Naive B cell (primary cell): ENCODE results near the gene DIP2C. TPM values are rescaled to one million over a fixed set of nuclear protein-coding genes. Genes with fewer than 3 reads are reported as not detected.
"Not testable (repeated sequence)": the region's sequence is repeated elsewhere in the genome, so short reads cannot be mapped to it uniquely, and the experiment has no call there.

Experiments used
- ATAC-seq, 2 donors: fragments of 150-1000 bp; cut with Tn5 transposase; 2 replicates each; pipeline ENCODE4 v1.10.0; 2021; ENCODE audit warnings: low read depth in 2 of 2, mild to moderate bottlenecking in 2 of 2, moderate library complexity in 2 of 2
- DNase-seq: peaks from one replicate; pipeline ENCODE4 v3.0.0; 2022
- H3K27ac Mint-ChIP-seq, 6 donors: one replicate each; pipeline ENCODE4 v1.8.0; 2020 to 2022; ENCODE audit warnings: mild to moderate bottlenecking in 6 of 6, mixed read lengths in 6 of 6, moderate library complexity in 5 of 6, inconsistent platforms in 2 of 6
- H3K27me3 Mint-ChIP-seq, 3 donors: one replicate each; pipeline ENCODE4 v1.8.0; 2021 to 2022; ENCODE audit warnings: mixed read lengths in 3 of 3, mild to moderate bottlenecking in 1 of 3
- H3K36me3 Mint-ChIP-seq, 2 donors: one replicate each; pipeline ENCODE4 v1.8.0; 2020 to 2022; ENCODE audit warnings: mixed read lengths in 2 of 2, inconsistent platforms in 1 of 2, mild to moderate bottlenecking in 1 of 2
- H3K4me1 Mint-ChIP-seq, 3 donors: one replicate each; pipeline ENCODE4 v1.8.0; 2020 to 2022; ENCODE audit warnings: mixed read lengths in 3 of 3, inconsistent platforms in 1 of 3, mild to moderate bottlenecking in 1 of 3, moderate library complexity in 1 of 3
- H3K4me3 Mint-ChIP-seq, 8 donors: one replicate each; pipeline ENCODE4 v1.8.0; 2020 to 2022; ENCODE audit warnings: mild to moderate bottlenecking in 8 of 8, mixed read lengths in 8 of 8, moderate library complexity in 8 of 8, inconsistent platforms in 2 of 8
- H3K9me3 Mint-ChIP-seq, 7 donors: one replicate each; pipeline ENCODE4 v1.8.0; 2020 to 2022; ENCODE audit warnings: mixed read lengths in 7 of 7, mild to moderate bottlenecking in 5 of 7, inconsistent platforms in 2 of 7, moderate library complexity in 1 of 7
- polyA plus RNA-seq, 6 donors: library from polyadenylated mRNA; unstranded; fragments of 300-500 nt; fragmentation: Illumina TruSeq; gene quantifications; one replicate each; pipeline ENCODE4 v1.2.3, GENCODE V29; 2021; ENCODE audit warnings: low read depth in 6 of 6

Gene DIP2C
- polyA plus RNA-seq, 6 donors from 2014 or later = 0.36 to 1.7 (median 0.78) TPM; not detected in 1

DNA sequence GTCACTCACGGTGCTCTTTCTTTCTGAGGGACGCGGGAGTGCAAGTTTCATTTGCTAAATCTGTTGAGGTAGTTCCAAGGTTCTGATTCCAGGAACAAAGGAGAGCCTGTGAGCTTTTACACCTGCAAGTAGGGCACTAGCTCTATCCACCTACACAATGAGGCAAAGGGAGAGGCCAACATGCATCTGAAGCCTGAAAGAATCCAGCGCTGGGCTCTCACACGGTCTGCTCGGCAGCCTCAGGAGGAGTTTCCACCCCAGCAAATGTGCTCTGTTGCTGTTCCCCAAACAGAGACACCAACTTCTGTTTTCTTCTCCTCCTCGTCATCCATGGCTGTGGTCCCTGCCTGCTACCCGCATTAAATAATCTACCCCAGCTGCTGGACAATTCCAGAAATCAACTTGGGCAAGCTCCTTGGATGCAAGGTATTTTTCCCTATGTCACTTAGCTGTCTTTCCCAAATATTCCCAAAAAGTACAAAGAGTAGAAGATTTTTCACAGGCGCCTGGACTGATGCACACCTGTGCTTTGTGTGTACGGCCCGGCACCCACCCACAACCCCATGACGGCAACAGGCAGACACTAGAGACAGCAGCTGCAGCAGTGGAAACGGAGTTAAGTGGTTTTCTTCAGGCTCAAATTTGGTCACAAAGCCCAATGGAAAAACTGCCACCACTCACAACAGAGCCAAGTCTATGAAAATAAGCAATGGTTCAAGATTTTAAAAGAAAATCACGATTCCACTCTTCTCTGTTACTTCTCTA lies 377.4 kb downstream of the DIP2C start:
- DNase-seq (peak; percentile 60), ATAC-seq (peak; percentile 80 to 83)
- H3K4me1 Mint-ChIP-seq = peaks cover 67 to 98% (median 76%) of the 10 kb centered on the region in 3 donors
- peaks cover 0 to 2% (median 0%) of the 10 kb centered on the region in 7 donors for H3K9me3 Mint-ChIP-seq
- peak overlapping the region; percentile 78 to 99 (median 96) for H3K27ac Mint-ChIP-seq
- peak overlapping the region; percentile 60 to 93 (median 81) for H3K4me3 Mint-ChIP-seq
- H3K27me3 Mint-ChIP-seq = no peaks in the 10 kb centered on the region
- no peaks in the 10 kb centered on the region for H3K36me3 Mint-ChIP-seq

DNA sequence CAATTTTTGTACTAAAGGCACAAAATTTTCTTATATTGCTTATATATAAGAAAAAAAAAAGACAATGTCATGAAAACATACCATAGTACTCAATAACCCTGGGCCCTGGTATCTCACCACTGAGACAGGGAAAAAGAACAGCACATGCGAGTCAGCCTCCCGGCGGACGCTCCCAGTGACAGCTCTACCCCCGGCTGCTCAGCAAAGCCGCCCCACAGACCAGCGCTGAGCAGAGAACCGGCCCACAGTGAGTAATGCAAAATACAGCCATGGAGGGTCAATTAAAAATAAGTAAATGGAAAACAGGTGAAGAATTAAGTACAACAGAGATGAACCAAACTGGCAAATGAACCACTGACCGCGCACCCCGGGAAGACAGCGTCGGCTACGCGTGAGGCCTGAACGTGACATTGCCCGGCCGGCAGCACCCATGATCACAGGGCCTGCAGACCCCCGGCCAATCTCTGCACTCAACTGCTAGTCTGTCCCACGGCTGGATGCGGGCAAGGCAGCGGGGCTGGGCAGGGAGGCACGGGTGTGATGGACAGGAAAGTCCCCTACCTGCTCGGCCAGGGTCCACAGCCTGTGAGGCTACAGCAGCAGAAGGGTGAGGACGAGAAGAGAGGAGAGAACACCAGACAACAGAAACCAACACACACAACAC lies 378.4 kb downstream of the DIP2C start:
- H3K4me3 Mint-ChIP-seq = peak overlapping the region; percentile 62 to 93 (median 81)
- H3K4me1 Mint-ChIP-seq = peaks cover 70 to 98% (median 76%) of the 10 kb centered on the region in 3 donors
- DNase-seq (no peak), ATAC-seq (no peak)
- H3K27me3 Mint-ChIP-seq = no peaks in the 10 kb centered on the region
- H3K27ac Mint-ChIP-seq = peak overlapping the region; percentile 78 to 99 (median 96)
- peaks cover 0 to 2% (median 0%) of the 10 kb centered on the region in 7 donors for H3K9me3 Mint-ChIP-seq
- H3K36me3 Mint-ChIP-seq = no peaks in the 10 kb centered on the region

- Mint-ChIP-seq H3K9me3 (peaks cover 0 to 2% (median 0%) of the 10 kb centered on the region in 7 donors), H3K27me3 (no peaks in the 10 kb centered on the region), H3K36me3 (no peaks in the 10 kb centered on the region), H3K27ac (peak overlapping the region in 5 of 6 donors; percentile 14 to 96 (median 77)), H3K4me1 (peaks cover 68 to 97% (median 76%) of the 10 kb centered on the region in 3 donors), H3K4me3 (peak overlapping the region in 6 of 8 donors; percentile 0 to 69 (median 52))
- ATAC-seq (no peak), DNase-seq (no peak)
These were observed 379.1 kb downstream of the DIP2C start for GRCh38 chr10:310371-310770.

GRCh38 chr10:308572-309085 lies 380.8 kb downstream of the DIP2C start:
- no peak for ATAC-seq
- no peak for DNase-seq
- no peaks in the 10 kb centered on the region for H3K27me3 Mint-ChIP-seq
- peak overlapping the region in 7 of 8 donors; percentile 12 to 89 (median 84) for H3K4me3 Mint-ChIP-seq
- no peaks in the 10 kb centered on the region for H3K9me3 Mint-ChIP-seq
- peak overlapping the region; percentile 74 to 96 (median 92) for H3K27ac Mint-ChIP-seq
- H3K4me1 Mint-ChIP-seq = peaks cover 68 to 93% (median 75%) of the 10 kb centered on the region in 3 donors
- no peaks in the 10 kb centered on the region for H3K36me3 Mint-ChIP-seq

- Mint-ChIP-seq H3K4me3 (peak overlapping the region; percentile 33 to 89 (median 84)), H3K9me3 (no peaks in the 10 kb centered on the region), H3K4me1 (peaks cover 68 to 88% (median 75%) of the 10 kb centered on the region in 3 donors), H3K27ac (peak overlapping the region; percentile 74 to 96 (median 92)), H3K27me3 (no peaks in the 10 kb centered on the region), H3K36me3 (no peaks in the 10 kb centered on the region)
- DNase-seq (no peak), ATAC-seq (no peak)
These were observed 381.4 kb downstream of the DIP2C start for GRCh38 chr10:308101-308500.

GRCh38 chr10:307659-308058 lies 381.8 kb downstream of the DIP2C start:
- DNase-seq (no peak), ATAC-seq (no peak)
- Mint-ChIP-seq H3K4me3 (peak overlapping the region; percentile 33 to 91 (median 86)), H3K27me3 (no peaks in the 10 kb centered on the region), H3K9me3 (no peaks in the 10 kb centered on the region), H3K36me3 (no peaks in the 10 kb centered on the region), H3K4me1 (peaks cover 65 to 87% (median 72%) of the 10 kb centered on the region in 3 donors), H3K27ac (peak overlapping the region; percentile 74 to 96 (median 94))

DNA sequence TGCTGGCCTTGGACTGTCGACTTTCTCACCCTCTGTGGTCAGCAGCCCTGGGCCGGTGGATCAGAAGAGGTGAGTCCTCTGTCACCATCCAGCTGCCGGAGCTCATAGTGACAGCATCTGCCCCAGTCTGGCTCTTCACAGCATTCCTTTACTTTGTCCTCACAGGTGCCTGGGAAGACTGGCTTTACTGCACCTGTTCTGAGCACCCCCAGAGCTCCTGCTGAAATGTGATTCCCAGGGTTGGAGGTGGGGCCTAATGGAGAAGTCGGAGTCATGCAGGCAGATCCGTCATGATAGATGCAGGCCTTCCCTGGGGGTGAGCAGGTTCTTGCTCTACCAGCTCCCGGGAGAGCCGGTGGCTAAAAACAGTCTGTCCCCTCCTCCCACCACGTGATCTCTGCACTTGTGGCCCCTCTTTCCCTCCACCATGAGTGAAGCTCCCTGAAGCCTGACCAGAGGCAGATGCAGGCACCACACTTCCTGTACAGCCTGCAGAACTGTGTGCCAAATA lies 382.7 kb downstream of the DIP2C start:
- no peaks in the 10 kb centered on the region for H3K27me3 Mint-ChIP-seq
- DNase-seq (peak; percentile 54), ATAC-seq (peak; percentile 82 to 93)
- H3K9me3 Mint-ChIP-seq = no peaks in the 10 kb centered on the region
- H3K27ac Mint-ChIP-seq = peak overlapping the region; percentile 70 to 96 (median 94)
- H3K4me3 Mint-ChIP-seq = peak overlapping the region; percentile 69 to 91 (median 84)
- H3K36me3 Mint-ChIP-seq = no peaks in the 10 kb centered on the region
- peaks cover 59 to 79% (median 65%) of the 10 kb centered on the region in 3 donors for H3K4me1 Mint-ChIP-seq

DNA sequence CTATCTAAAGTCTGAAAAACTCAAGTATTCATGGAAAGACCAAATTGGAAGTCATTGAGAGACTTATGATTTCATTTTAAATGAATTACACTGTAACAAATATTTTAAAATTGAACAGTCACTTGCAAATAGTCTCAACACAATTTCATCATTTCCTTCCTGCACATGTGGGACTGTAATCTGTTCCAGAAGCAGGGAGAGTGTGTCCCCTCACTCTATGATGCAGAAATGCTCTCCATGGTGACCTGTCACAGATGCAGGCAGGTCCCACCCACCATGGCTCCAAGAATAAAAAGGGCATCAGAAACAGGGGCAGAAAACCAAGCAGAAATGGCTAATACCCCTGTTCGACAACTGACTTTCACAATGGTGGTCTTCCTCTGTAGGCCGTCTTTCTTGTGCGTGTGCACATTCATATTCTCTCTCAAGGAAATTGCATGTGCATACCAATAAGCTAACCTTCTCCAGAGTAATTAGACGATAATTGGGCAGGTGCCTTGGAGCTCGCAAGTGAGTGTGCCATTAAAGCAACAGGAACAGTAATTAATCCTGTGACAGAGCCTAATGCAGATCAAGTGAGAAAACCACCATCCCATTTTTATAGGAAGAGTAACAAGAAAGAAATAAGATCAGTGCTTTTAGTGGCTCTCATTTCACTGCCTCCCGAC lies 383.3 kb downstream of the DIP2C start:
- Mint-ChIP-seq H3K36me3 (no peaks in the 10 kb centered on the region), H3K9me3 (no peaks in the 10 kb centered on the region), H3K27ac (peak overlapping the region in 4 of 6 donors; percentile 93 to 96 (median 96)), H3K4me1 (peaks cover 55 to 77% (median 65%) of the 10 kb centered on the region in 3 donors), H3K4me3 (peak overlapping the region; percentile 69 to 91 (median 84)), H3K27me3 (no peaks in the 10 kb centered on the region)
- ATAC-seq (no peak), DNase-seq (no peak)

DNA sequence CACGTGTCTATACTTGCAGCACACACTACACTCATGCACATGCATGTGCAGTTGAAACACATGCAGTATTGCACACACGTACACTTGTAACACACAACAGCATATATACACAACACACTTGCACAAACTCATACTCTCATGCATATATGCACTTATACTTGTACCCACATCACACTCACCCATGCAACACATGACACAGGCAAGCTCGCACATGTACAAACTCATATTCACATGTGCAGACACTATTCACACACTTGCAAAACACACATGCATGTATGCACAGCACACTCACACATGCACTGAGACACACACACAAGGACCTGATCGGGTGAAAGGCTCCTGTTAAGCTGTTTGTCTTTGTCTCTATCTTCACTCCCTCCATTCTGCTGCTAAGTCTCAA lies 384.4 kb downstream of the DIP2C start:
- H3K4me1 Mint-ChIP-seq = peaks cover 57 to 73% (median 69%) of the 10 kb centered on the region in 3 donors
- ATAC-seq = no peak
- peaks cover 0 to 3% of the 10 kb centered on the region in 2 donors for H3K36me3 Mint-ChIP-seq
- H3K9me3 Mint-ChIP-seq = peaks cover 0 to 2% (median 0%) of the 10 kb centered on the region in 7 donors
- no peak for DNase-seq
- H3K27ac Mint-ChIP-seq = peak overlapping the region in 1 of 6 donors; percentile 2
- peak overlapping the region in 5 of 8 donors; percentile 8 to 89 (median 69) for H3K4me3 Mint-ChIP-seq
- H3K27me3 Mint-ChIP-seq = no peaks in the 10 kb centered on the region

DNA sequence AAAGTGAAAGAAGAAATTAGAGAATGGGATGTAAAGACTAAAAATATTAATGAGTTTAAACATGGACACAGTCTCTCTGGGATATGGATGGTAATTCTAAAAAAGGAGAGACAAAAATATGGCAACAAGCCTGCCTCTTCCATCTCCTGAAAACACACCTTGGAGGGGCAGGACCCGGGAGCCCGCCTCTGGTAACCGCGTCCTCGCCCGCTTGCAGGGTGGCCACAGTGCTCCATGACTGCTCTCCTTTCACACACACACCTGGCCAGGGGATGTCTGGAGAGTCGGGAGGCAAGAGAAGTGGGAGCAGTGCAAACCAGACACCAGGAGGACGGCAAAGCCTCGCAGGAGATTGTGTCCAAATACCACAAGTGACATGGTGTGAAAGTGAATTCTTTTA lies 387.9 kb downstream of the DIP2C start:
- no peak for DNase-seq
- Mint-ChIP-seq H3K27me3 (no peaks in the 10 kb centered on the region), H3K4me1 (peaks cover 48 to 64% (median 51%) of the 10 kb centered on the region in 3 donors), H3K27ac (peak overlapping the region in 3 of 6 donors; percentile 73 to 91 (median 87)), H3K9me3 (peaks cover 0 to 5% (median 0%) of the 10 kb centered on the region in 7 donors), H3K36me3 (peaks cover 7 to 8% of the 10 kb centered on the region in 2 donors), H3K4me3 (no peak overlapping the region)
- ATAC-seq = no peak

- Mint-ChIP-seq H3K4me3 (peak overlapping the region in 3 of 8 donors; percentile 60 to 83 (median 66)), H3K4me1 (peaks cover 41 to 54% (median 42%) of the 10 kb centered on the region in 3 donors), H3K27ac (peak overlapping the region in 3 of 6 donors; percentile 30 to 91 (median 88))
- not testable (repeated sequence) for H3K36me3 Mint-ChIP-seq, DNase-seq, H3K9me3 Mint-ChIP-seq, H3K27me3 Mint-ChIP-seq, ATAC-seq
These were observed 388.9 kb downstream of the DIP2C start for GRCh38 chr10:300580-300979.

- peaks cover 7 to 8% of the 10 kb centered on the region in 2 donors for H3K36me3 Mint-ChIP-seq
- ATAC-seq = peak; percentile 85 to 86
- peak overlapping the region; percentile 44 to 93 (median 84) for H3K27ac Mint-ChIP-seq
- peak; percentile 20 for DNase-seq
- no peaks in the 10 kb centered on the region for H3K27me3 Mint-ChIP-seq
- peaks cover 34 to 48% (median 36%) of the 10 kb centered on the region in 3 donors for H3K4me1 Mint-ChIP-seq
- peaks cover 0 to 5% (median 0%) of the 10 kb centered on the region in 7 donors for H3K9me3 Mint-ChIP-seq
- H3K4me3 Mint-ChIP-seq = peak overlapping the region; percentile 59 to 90 (median 82)
These were observed 389.5 kb downstream of the DIP2C start for GRCh38 chr10:299969-300368.
